GDM1 (cell line): ENCODE data around the gene PACS2.

ENCODE experiments used
- DNase-seq: peaks from one replicate; lab custom pipeline; 2025; lab: John Stamatoyannopoulos, UW

PACS2 gene

GRCh38 chr14:105440992-105441391, 126.4 kb downstream of the PACS2 start:
- DNase-seq = no peak

DNA sequence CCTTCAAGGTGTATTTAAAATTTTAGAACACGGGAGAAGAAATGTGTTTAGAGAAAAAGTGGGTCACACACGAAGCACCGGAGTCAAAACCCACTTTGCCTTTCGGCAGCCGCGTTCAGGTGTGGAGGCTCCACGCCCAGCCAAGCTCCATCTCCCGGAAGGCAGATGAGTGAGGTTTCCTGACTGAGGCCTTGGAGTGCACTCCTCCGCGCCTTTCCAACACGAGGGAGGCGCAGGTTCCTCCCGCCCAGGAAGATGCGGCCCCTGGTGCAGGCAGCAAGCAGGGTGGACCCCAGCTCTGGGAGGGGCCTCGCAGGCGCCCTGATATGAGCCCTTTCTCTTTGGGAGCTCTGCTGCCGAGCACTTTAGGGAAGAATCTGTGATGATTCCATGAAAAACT, 127.6 kb downstream of the PACS2 start:
- no peak for DNase-seq

- no peak for DNase-seq
These were observed 128.3 kb downstream of the PACS2 start for GRCh38 chr14:105442834-105443233.

DNA sequence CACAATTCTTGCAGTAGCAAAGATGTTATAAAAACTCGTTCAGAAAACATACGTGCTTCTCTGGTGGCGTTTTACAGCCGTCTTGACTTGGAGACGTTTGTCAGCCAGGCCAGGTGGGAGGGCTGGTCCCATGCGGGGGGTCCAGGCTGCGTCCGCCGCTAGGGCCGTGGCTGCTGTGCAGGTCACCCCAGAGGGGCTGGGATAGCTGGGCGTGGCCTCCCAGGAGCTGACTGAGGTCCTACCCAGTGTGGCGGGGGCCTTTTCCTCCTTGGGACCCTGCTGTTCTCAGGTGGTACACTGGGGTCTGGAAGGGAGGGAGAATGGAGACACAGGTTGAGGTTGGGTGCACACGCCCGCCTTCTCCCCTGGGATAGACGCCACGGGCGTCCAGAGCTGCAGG, 130.3 kb downstream of the PACS2 start:
- DNase-seq = no peak

DNA sequence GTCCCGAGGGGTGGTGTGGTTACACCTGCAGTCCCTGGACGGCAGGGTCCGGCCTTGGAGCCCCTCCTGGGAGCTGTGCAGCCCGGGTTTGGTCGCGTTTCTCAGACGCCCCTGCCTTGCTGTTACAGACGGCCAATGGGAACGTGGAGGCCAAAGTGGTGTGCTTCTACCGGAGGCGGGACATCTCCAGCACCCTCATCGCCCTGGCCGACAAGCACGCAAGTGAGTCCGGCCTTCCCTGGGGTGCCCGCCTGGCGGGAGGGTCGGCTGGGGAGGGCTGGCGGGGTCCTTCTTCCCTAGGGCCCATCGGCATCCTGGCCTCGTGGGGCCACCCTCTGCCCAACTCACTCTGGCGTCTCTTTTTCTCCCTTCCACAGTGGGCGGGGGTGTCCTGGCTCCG, 130.7 kb downstream of the PACS2 start:
- DNase-seq = no peak

GRCh38 chr14:105445901-105446845, 131.6 kb downstream of the PACS2 start:
- DNase-seq = no peak

DNA sequence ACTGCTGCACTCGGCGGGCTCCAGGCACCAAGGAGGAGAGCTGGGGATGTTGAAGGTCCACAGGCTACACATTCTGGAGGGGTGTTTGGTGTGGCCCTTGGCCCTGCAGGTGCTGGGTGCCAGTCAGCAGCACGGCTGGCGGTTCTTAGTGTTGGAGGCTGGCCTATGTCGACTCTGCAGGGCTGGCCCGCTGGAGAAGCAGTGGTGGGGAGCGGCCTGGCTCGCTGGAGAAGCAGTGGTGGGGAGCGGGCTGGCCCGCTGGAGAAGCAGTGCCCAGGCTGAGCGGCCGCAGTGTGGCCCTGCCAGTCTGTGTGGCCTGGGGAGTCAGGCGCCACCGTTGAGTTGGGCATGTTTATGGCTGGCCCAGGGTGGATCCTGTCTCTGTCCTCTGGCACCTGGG, 132.4 kb downstream of the PACS2 start:
- DNase-seq = no peak
